ENCODE data around the gene PRSS56. TPM values are rescaled to one million over a fixed set of nuclear protein-coding genes. Genes with fewer than 3 reads are reported as not detected.

Gene PRSS56
- total RNA-seq, 1 donor from 2014 or later = not detected

DNA sequence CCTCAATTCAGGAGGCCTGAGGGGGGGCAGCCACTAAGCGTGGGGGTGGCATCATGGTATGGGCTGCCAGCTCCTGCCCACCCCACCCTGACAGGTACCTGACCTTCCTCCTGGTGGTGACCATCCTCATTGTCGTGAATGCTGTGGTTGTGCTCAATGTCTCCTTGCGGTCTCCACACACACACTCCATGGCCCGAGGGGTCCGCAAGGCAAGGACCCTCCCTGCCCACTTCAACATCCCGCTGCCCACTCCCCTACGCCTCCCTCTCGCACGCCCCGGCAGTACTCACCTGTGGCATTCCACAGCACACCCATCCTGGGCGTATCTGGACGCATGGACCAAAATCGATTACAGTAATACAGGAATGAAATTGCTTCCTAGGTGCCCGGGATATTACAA lies 23.3 kb downstream of the PRSS56 start:
- no peak overlapping the region for H3K4me3 ChIP-seq (ENCODE audit: insufficient read depth, low read depth, low read length)
- H3K9ac ChIP-seq (ENCODE audit: low read length) = no peak overlapping the region
- H3K36me3 ChIP-seq (ENCODE audit: insufficient read depth, low read length) = peaks cover 6% of the 10 kb centered on the region
- Mint-ChIP-seq H3K4me1 (ENCODE audit: low read depth, unreplicated experiment) (no peaks in the 10 kb centered on the region), H3K9me3 (ENCODE audit: unreplicated experiment) (peaks cover 1% of the 10 kb centered on the region), H3K27ac (ENCODE audit: unreplicated experiment) (no peak overlapping the region), H3K4me3 (ENCODE audit: unreplicated experiment) (no peak overlapping the region), H3K27me3 (ENCODE audit: low read depth, unreplicated experiment) (no peaks in the 10 kb centered on the region), H3K36me3 (ENCODE audit: low read depth, unreplicated experiment) (peaks cover 9% of the 10 kb centered on the region)
- H3K4me1 ChIP-seq (ENCODE audit: insufficient read depth, low read length) = no peaks in the 10 kb centered on the region
- peaks cover under 1% of the 10 kb centered on the region for H3K9me3 ChIP-seq (ENCODE audit: insufficient read depth, low read depth, low read length)
- DNase-seq (ENCODE audit: low read depth) = no peak
- H4K20me1 ChIP-seq (ENCODE audit: insufficient read depth, low read length) = peaks cover 14% of the 10 kb centered on the region
- TF ChIP-seq CTCF (IDR thresholded peaks at IDR 0.05; ENCODE audit: insufficient read depth, low read depth, low read length) (no peak), EZH2 (IDR thresholded peaks at IDR 0.05; ENCODE audit: insufficient read depth, low read length) (no peak)
- FAIRE-seq = no peak
- H2AFZ ChIP-seq (ENCODE audit: low read depth, low read length) = no peak overlapping the region
- H3K4me2 ChIP-seq (ENCODE audit: low read length) = no peak overlapping the region
- no peaks in the 10 kb centered on the region for H3K27me3 ChIP-seq (ENCODE audit: insufficient read depth, low read length)
- no peak overlapping the region for H3K27ac ChIP-seq (ENCODE audit: low read depth, low read length)
- H3K79me2 ChIP-seq (ENCODE audit: insufficient read depth, low read length) = peaks cover 30% of the 10 kb centered on the region

GRCh38 chr2:232543928-232544631 lies 23.9 kb downstream of the PRSS56 start:
- Histone ChIP-seq H3K4me1 (ENCODE audit: insufficient read depth, low read length) (no peaks in the 10 kb centered on the region), H3K4me3 (ENCODE audit: insufficient read depth, low read depth, low read length) (no peak overlapping the region), H3K79me2 (ENCODE audit: insufficient read depth, low read length) (peaks cover 36% of the 10 kb centered on the region), H3K36me3 (ENCODE audit: insufficient read depth, low read length) (peaks cover 6% of the 10 kb centered on the region), H3K27me3 (ENCODE audit: insufficient read depth, low read length) (no peaks in the 10 kb centered on the region), H3K4me2 (ENCODE audit: low read length) (no peak overlapping the region), H2AFZ (ENCODE audit: low read depth, low read length) (no peak overlapping the region), H3K27ac (ENCODE audit: low read depth, low read length) (no peak overlapping the region), H3K9me3 (ENCODE audit: insufficient read depth, low read depth, low read length) (peaks cover 3% of the 10 kb centered on the region), H4K20me1 (ENCODE audit: insufficient read depth, low read length) (peaks cover 14% of the 10 kb centered on the region), H3K9ac (ENCODE audit: low read length) (no peak overlapping the region)
- DNase-seq (ENCODE audit: low read depth) = no peak
- TF ChIP-seq EZH2 (IDR thresholded peaks at IDR 0.05; ENCODE audit: insufficient read depth, low read length) (no peak), CTCF (IDR thresholded peaks at IDR 0.05; ENCODE audit: insufficient read depth, low read depth, low read length) (no peak)
- Mint-ChIP-seq H3K4me1 (ENCODE audit: low read depth, unreplicated experiment) (no peaks in the 10 kb centered on the region), H3K36me3 (ENCODE audit: low read depth, unreplicated experiment) (peaks cover 9% of the 10 kb centered on the region), H3K27ac (ENCODE audit: unreplicated experiment) (no peak overlapping the region), H3K9me3 (ENCODE audit: unreplicated experiment) (peaks cover 6% of the 10 kb centered on the region), H3K27me3 (ENCODE audit: low read depth, unreplicated experiment) (no peaks in the 10 kb centered on the region), H3K4me3 (ENCODE audit: unreplicated experiment) (no peak overlapping the region)
- FAIRE-seq = no peak

- H3K4me1 ChIP-seq (ENCODE audit: insufficient read depth, low read length) = peaks cover 3% of the 10 kb centered on the region
- no peak overlapping the region for H3K4me2 ChIP-seq (ENCODE audit: low read length)
- Mint-ChIP-seq H3K4me1 (ENCODE audit: low read depth, unreplicated experiment) (no peaks in the 10 kb centered on the region), H3K27ac (ENCODE audit: unreplicated experiment) (no peak overlapping the region), H3K9me3 (ENCODE audit: unreplicated experiment) (peaks cover 7% of the 10 kb centered on the region), H3K27me3 (ENCODE audit: low read depth, unreplicated experiment) (no peaks in the 10 kb centered on the region), H3K4me3 (ENCODE audit: unreplicated experiment) (no peak overlapping the region), H3K36me3 (ENCODE audit: low read depth, unreplicated experiment) (peaks cover 9% of the 10 kb centered on the region)
- H3K27me3 ChIP-seq (ENCODE audit: insufficient read depth, low read length) = no peaks in the 10 kb centered on the region
- DNase-seq (ENCODE audit: low read depth) (no peak), FAIRE-seq (no peak)
- no peak for TF ChIP-seq CTCF (IDR thresholded peaks at IDR 0.05; ENCODE audit: insufficient read depth, low read depth, low read length)
- no peak for TF ChIP-seq EZH2 (IDR thresholded peaks at IDR 0.05; ENCODE audit: insufficient read depth, low read length)
- H4K20me1 ChIP-seq (ENCODE audit: insufficient read depth, low read length) = peaks cover 14% of the 10 kb centered on the region
- no peak overlapping the region for H2AFZ ChIP-seq (ENCODE audit: low read depth, low read length)
- no peak overlapping the region for H3K9ac ChIP-seq (ENCODE audit: low read length)
- H3K36me3 ChIP-seq (ENCODE audit: insufficient read depth, low read length) = peaks cover 6% of the 10 kb centered on the region
- no peak overlapping the region for H3K4me3 ChIP-seq (ENCODE audit: insufficient read depth, low read depth, low read length)
- H3K79me2 ChIP-seq (ENCODE audit: insufficient read depth, low read length) = peaks cover 42% of the 10 kb centered on the region
- H3K9me3 ChIP-seq (ENCODE audit: insufficient read depth, low read depth, low read length) = peaks cover 3% of the 10 kb centered on the region
- no peak overlapping the region for H3K27ac ChIP-seq (ENCODE audit: low read depth, low read length)
Observed at GRCh38 chr2:232544674-232545073, 24.5 kb downstream of the PRSS56 start.
